Measurements from ENCODE around the gene ADNP. TPM values are rescaled to one million over a fixed set of nuclear protein-coding genes. Genes with fewer than 3 reads are reported as not detected.

Gene ADNP
- total RNA-seq, 1 experiment from 2014 or later = 47.5 TPM

GRCh38 chr20:50876063-50876685, 55.1 kb downstream of the ADNP start:
- Histone ChIP-seq H3K27ac (no peak overlapping the region), H3K9me3 (replicated peaks) (no peaks in the 10 kb centered on the region), H3K4me3 (no peak overlapping the region), H3K36me3 (no peaks in the 10 kb centered on the region), H3K27me3 (no peaks in the 10 kb centered on the region), H3K4me1 (no peaks in the 10 kb centered on the region; the same call in 1 of the 2 replicates)
- no peak for DNase-seq

GRCh38 chr20:50874758-50875665, 56.2 kb downstream of the ADNP start:
- H3K4me1 ChIP-seq = no peaks in the 10 kb centered on the region; the same call in 1 of the 2 replicates
- H3K36me3 ChIP-seq = no peaks in the 10 kb centered on the region
- no peaks in the 10 kb centered on the region for H3K9me3 ChIP-seq (replicated peaks)
- no peak for DNase-seq
- H3K27ac ChIP-seq = no peak overlapping the region
- H3K4me3 ChIP-seq = no peak overlapping the region
- H3K27me3 ChIP-seq = no peaks in the 10 kb centered on the region

- no peaks in the 10 kb centered on the region; the same call in 1 of the 2 replicates for H3K4me1 ChIP-seq
- no peak overlapping the region for H3K27ac ChIP-seq
- DNase-seq = no peak
These were observed 57.0 kb downstream of the ADNP start for GRCh38 chr20:50874111-50874757.

GRCh38 chr20:50873585-50873984, 57.7 kb downstream of the ADNP start:
- Histone ChIP-seq H3K27ac (no peak overlapping the region), H3K4me3 (no peak overlapping the region), H3K36me3 (no peaks in the 10 kb centered on the region), H3K9me3 (replicated peaks) (no peaks in the 10 kb centered on the region), H3K27me3 (no peaks in the 10 kb centered on the region), H3K4me1 (no peaks in the 10 kb centered on the region; the same call in 1 of the 2 replicates)
- DNase-seq = no peak

More at GRCh38 chr20:50874111-50874757, 57.0 kb downstream of the ADNP start:
- H3K9me3 ChIP-seq (replicated peaks) = no peaks in the 10 kb centered on the region
- H3K4me3 ChIP-seq = no peak overlapping the region
- no peaks in the 10 kb centered on the region for H3K27me3 ChIP-seq
- no peaks in the 10 kb centered on the region for H3K36me3 ChIP-seq

- no peak for DNase-seq
- Histone ChIP-seq H3K27me3 (no peaks in the 10 kb centered on the region), H3K36me3 (no peaks in the 10 kb centered on the region), H3K4me3 (no peak overlapping the region), H3K27ac (no peak overlapping the region), H3K9me3 (replicated peaks) (no peaks in the 10 kb centered on the region), H3K4me1 (no peaks in the 10 kb centered on the region; the same call in 1 of the 2 replicates)
These were observed 58.4 kb downstream of the ADNP start for GRCh38 chr20:50872560-50873425.

- no peaks in the 10 kb centered on the region for H3K9me3 ChIP-seq (replicated peaks)
- H3K4me1 ChIP-seq = no peaks in the 10 kb centered on the region; the same call in 1 of the 2 replicates
- H3K27ac ChIP-seq = peak overlapping the region; percentile 3; the same call in 1 of the 2 replicates
- H3K36me3 ChIP-seq = no peaks in the 10 kb centered on the region
- H3K27me3 ChIP-seq = no peaks in the 10 kb centered on the region
- DNase-seq = peak; percentile 82 to 84
- peak overlapping the region; percentile 35 for H3K4me3 ChIP-seq
These were observed 60.6 kb downstream of the ADNP start for GRCh38 chr20:50870561-50871161.

GRCh38 chr20:50868509-50869495, 62.4 kb downstream of the ADNP start:
- Histone ChIP-seq H3K27ac (no peak overlapping the region), H3K27me3 (no peaks in the 10 kb centered on the region), H3K36me3 (no peaks in the 10 kb centered on the region), H3K4me3 (no peak overlapping the region), H3K9me3 (replicated peaks) (no peaks in the 10 kb centered on the region), H3K4me1 (no peaks in the 10 kb centered on the region; the same call in 1 of the 2 replicates)
- DNase-seq = no peak

- Histone ChIP-seq H3K9me3 (replicated peaks) (no peaks in the 10 kb centered on the region), H3K27ac (no peak overlapping the region), H3K27me3 (no peaks in the 10 kb centered on the region), H3K4me3 (no peak overlapping the region), H3K4me1 (no peaks in the 10 kb centered on the region; the same call in 1 of the 2 replicates), H3K36me3 (no peaks in the 10 kb centered on the region)
- DNase-seq = no peak
These were observed 63.4 kb downstream of the ADNP start for GRCh38 chr20:50867805-50868204.

- Histone ChIP-seq H3K27me3 (no peaks in the 10 kb centered on the region), H3K4me1 (no peaks in the 10 kb centered on the region; the same call in 1 of the 2 replicates), H3K36me3 (no peaks in the 10 kb centered on the region), H3K27ac (no peak overlapping the region), H3K4me3 (no peak overlapping the region), H3K9me3 (replicated peaks) (no peaks in the 10 kb centered on the region)
- no peak for DNase-seq
These were observed 64.4 kb downstream of the ADNP start for GRCh38 chr20:50866831-50867230.

GRCh38 chr20:50866036-50866685, 65.1 kb downstream of the ADNP start:
- H3K27me3 ChIP-seq = no peaks in the 10 kb centered on the region
- DNase-seq = no peak
- H3K9me3 ChIP-seq (replicated peaks) = no peaks in the 10 kb centered on the region
- no peaks in the 10 kb centered on the region for H3K36me3 ChIP-seq
- no peak overlapping the region for H3K4me3 ChIP-seq
- H3K27ac ChIP-seq = no peak overlapping the region
- H3K4me1 ChIP-seq = no peaks in the 10 kb centered on the region; the same call in 1 of the 2 replicates

GRCh38 chr20:50865591-50865990, 65.6 kb downstream of the ADNP start:
- H3K27ac ChIP-seq = no peak overlapping the region
- H3K36me3 ChIP-seq = no peaks in the 10 kb centered on the region
- DNase-seq = peak; percentile 56 to 64
- no peak overlapping the region for H3K4me3 ChIP-seq
- H3K9me3 ChIP-seq (replicated peaks) = no peaks in the 10 kb centered on the region
- H3K4me1 ChIP-seq = no peaks in the 10 kb centered on the region
- no peaks in the 10 kb centered on the region for H3K27me3 ChIP-seq

GRCh38 chr20:50865114-50865513, 66.1 kb downstream of the ADNP start:
- Histone ChIP-seq H3K27ac (no peak overlapping the region), H3K4me3 (no peak overlapping the region), H3K9me3 (replicated peaks) (no peaks in the 10 kb centered on the region), H3K4me1 (no peaks in the 10 kb centered on the region), H3K27me3 (no peaks in the 10 kb centered on the region), H3K36me3 (no peaks in the 10 kb centered on the region)
- no peak for DNase-seq
